HG03139 (cell line): ENCODE data around the gene SF3A1.
"Not testable (repeated sequence)": the region's sequence is repeated elsewhere in the genome, so short reads cannot be mapped to it uniquely, and the experiment has no call there.

Experiments used
- ATAC-seq: cut with Tn5 transposase; IDR thresholded peaks from one replicate; pipeline ENCODE4 v1.9.1; 2021; ENCODE audit not compliant: unreplicated experiment

Gene SF3A1

GRCh38 chr22:30354644-30355043, 2.0 kb downstream of the SF3A1 start:
- ATAC-seq: no peak

DNA sequence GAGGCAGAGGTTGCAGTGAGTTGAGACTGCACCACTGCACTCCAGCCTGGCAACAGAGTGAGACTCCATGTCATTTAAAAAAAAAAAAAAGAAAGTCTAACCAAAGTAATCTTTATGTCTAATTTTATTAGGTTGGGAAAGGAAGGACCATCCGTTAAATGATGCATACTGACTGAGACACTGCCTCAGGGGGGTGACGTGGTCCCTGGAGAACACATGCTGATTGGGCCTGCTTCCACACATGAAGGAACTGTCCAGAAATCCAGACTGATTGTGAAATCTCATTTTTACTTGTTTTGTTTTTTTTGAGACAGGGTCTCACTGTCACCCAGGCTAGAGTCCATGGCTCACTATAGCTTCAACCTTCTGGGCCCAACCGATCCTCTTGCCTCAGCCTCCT, 5.5 kb downstream of the SF3A1 start:
- ATAC-seq: no peak

DNA sequence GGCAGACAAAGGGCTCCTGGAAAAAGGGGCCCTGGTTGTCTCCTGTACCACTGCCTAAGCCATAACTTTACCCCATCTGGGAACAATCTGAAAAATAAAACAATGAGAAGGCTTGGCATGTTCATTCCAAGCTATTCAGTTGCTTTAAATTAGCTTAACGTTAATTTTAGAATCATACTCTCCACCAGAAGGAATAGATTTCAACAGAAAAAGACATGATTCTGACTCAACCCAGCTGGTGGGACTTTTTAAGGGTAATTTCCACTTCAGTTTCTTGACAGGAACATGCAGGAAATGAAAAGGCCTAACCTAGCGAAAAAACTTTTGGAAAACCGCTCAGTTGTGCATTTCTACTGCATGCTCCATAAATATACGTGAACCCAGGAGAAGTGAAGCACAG, 7.9 kb downstream of the SF3A1 start:
- ATAC-seq: no peak

DNA sequence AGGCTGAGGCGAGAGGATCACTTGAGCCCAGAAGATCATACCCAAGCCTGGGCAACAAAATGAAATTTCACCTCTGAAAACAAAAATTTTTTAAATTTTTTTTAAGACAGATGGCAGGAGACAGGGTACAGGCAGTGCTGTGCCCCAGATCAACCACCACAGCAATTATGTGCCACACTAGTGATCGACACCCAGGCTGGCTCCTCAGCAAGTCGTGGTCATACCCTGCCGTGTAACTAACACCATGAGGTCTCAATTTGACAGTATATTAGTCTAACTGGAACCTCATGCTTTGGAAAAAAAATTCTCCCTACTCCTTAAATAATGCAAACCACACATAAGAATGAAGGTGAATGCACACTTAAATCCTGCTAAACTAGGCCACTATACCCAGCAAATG, 8.3 kb downstream of the SF3A1 start:
- no peak for ATAC-seq

GRCh38 chr22:30347255-30347892, 9.3 kb downstream of the SF3A1 start:
- no peak for ATAC-seq

DNA sequence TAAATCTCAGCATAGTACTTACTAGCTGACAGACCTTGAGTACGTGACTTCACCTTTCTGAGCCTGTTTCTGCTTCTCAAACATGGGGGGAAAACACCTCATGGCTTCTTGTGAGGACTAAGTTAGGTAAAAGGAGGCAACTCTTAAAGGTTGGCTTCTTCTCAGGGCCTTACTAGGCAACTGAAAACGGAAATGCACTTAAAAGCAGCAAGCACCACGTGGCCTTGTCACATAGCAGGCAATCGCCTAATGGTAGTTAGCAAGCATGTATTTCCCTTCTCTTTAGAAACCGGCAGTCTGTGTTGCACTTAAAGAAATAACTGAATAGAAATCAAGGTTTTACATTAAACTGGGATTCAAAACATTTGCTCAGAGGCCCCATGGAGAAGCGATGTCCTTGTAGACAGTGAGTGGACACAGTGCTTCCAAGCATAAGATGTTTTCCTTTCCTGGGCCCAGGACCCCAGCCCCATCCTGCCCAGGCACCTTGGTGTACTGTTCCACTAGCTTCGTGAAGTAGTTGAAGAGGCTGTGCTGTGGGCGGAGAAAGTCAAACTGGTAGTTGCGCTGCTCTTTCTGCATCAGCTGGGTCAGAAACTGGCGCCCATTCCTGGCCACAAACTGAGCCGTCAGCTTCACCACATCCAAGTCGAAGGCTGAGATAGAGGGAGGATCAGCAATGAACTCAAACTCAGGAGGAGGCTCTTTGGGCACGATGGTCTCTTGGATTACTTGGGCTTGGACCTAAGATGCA, 12.1 kb downstream of the SF3A1 start:
- ATAC-seq: no peak

GRCh38 chr22:30340911-30341685, 15.6 kb downstream of the SF3A1 start:
- no peak for ATAC-seq

- no peak for ATAC-seq
These were observed 17.9 kb downstream of the SF3A1 start for GRCh38 chr22:30338802-30339201.

- ATAC-seq: not testable (repeated sequence)
These were observed 18.4 kb downstream of the SF3A1 start for GRCh38 chr22:30338341-30338740.

- ATAC-seq: no peak
These were observed 19.3 kb downstream of the SF3A1 start for GRCh38 chr22:30337461-30337778.

DNA sequence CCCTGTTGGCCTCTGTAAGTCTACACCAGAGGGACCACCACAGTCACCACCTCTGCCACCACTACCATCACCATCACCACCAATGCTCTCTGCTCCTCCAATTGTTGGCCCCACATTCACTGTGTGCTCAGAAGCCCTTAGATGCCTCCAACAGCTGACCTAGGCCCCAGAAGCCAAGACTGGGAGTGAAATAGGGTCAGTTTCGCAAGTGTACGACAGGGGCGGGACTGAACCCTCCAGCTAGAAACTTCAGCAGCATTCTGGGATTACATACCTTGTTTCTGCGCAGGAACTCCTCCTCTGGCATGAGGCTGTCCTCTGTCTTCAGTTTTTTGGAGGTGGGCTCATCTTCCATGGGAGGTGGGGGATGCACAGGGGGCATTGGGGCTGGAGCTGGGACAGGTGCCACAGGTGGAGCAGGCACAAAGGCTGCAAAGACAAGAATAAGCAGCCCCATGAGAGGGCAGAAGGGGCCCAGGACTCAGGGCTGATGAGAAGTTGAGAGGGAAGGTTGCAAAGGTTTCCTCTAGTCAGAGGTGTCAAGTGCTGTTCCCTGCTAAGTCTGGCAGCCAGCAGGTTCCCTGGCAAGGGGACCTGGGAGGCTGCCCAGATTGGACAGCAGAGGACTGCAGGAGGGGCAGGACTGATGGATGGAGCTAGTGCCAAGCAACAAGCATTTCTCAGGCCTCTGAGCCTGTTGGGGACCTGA, 19.8 kb downstream of the SF3A1 start:
- no peak for ATAC-seq

GRCh38 chr22:30335236-30335635, 21.5 kb downstream of the SF3A1 start:
- no peak for ATAC-seq

- ATAC-seq: no peak
These were observed 22.0 kb downstream of the SF3A1 start for GRCh38 chr22:30334646-30335045.

- ATAC-seq: no peak
These were observed 23.0 kb downstream of the SF3A1 start for GRCh38 chr22:30333707-30334087.

GRCh38 chr22:30332994-30333706, 23.5 kb downstream of the SF3A1 start:
- ATAC-seq: no peak

- ATAC-seq: no peak
These were observed 24.1 kb downstream of the SF3A1 start for GRCh38 chr22:30332551-30332950.

- no peak for ATAC-seq
These were observed 28.1 kb downstream of the SF3A1 start for GRCh38 chr22:30328466-30329049.

DNA sequence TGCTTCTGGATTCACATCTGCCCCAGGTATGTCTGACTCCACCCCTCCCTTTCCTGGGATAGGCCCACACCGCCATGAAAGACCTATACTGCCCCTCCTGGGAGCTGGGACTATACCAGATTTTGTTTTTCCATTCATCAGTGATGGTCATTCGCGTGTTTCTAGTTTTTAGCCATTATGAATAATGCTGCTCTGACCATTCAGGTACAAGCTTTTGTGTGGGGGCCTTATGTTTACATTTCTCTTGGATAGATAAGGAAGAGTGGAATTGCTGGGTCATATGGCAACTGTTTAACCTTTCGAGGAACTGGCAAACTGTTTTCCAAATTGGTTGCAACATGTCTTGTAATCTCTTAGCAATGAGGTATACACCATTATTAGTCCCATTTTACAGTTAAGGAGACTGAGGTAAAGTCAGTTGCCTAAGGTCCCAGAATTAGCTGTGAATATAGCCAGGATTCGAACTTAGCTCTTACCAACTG, 28.8 kb downstream of the SF3A1 start:
- no peak for ATAC-seq

- ATAC-seq: peak; percentile 83
These were observed 29.9 kb downstream of the SF3A1 start, which contains the start of gene TBC1D10A for GRCh38 chr22:30326706-30327362. Gene TBC1D10A, minus strand, starts transcription at chr22:30326941. Its CDS starts 60 bp downstream, at chr22:30326881.

DNA sequence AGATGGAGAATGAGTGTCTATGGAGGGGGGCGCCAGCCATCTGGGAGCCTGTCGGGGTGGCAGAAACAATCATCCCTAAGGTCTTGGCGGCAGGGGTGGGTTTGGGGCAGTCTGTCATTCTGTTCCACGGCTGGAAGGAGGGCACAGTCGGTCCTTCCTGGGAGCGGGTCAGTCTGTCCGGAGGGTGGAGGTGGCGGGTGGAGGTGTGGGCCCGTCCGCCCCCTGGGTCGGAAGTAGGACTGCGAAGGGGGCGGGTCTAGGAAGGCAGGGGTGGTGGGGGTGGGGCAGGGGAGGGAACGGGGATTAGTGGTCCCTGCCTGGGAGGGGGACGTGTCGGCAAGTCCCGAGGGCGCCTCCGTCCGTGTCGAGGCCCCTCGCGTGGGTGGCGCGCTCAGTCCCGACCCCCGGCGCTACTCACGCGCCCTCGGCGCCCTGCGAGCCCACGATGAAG, 30.4 kb downstream of the SF3A1 start:
- peak; percentile 25 for ATAC-seq
